SJSA1 (cell line): ENCODE data around the gene EPAS1. TPM values are rescaled to one million over a fixed set of nuclear protein-coding genes. Genes with fewer than 3 reads are reported as not detected.

Experiments used
- DNase-seq, 2 experiments: peaks; one replicate each; pipeline ENCODE4 v3.0.0-alpha.2; 2015 to 2020; ENCODE audit warnings: low spot score in 2 of 2, low read depth in 1 of 2
- H3K27ac ChIP-seq: fragments of 250-450 bp; sonication (Bioruptor Pico); 2 replicates; pipeline ENCODE4 v1.5.1; 2020; ENCODE audit warnings: mild to moderate bottlenecking, moderate library complexity
- H3K27me3 ChIP-seq: fragments of 250-450 bp; sonication (Bioruptor Pico); replicated peaks from 2 replicates; pipeline ENCODE4 v1.5.1; 2020; ENCODE audit warnings: mild to moderate bottlenecking, moderate library complexity
- H3K36me3 ChIP-seq: fragments of 250-450 bp; sonication (Bioruptor Pico); 2 replicates; pipeline ENCODE4 v1.5.1; 2020; ENCODE audit warnings: mild to moderate bottlenecking
- H3K4me1 ChIP-seq: fragments of 250-450 bp; sonication (Bioruptor Pico); replicated peaks from 2 replicates; pipeline ENCODE4 v1.6.1; 2021; ENCODE audit warnings: mild to moderate bottlenecking
- H3K4me3 ChIP-seq: fragments of 250-450 bp; sonication (Bioruptor Pico); 2 replicates; pipeline ENCODE4 v1.5.1; 2020; ENCODE audit warnings: mild to moderate bottlenecking
- H3K9me3 ChIP-seq: fragments of 250-450 bp; sonication (Bioruptor Pico); replicated peaks from 2 replicates; pipeline ENCODE4 v1.5.1; 2020; ENCODE audit warnings: mild to moderate bottlenecking
- total RNA-seq: library from RNA; depleted of rRNA; stranded (reverse); fragments of >200 nt; shearing (Covaris generic); gene quantifications from 2 replicates; pipeline ENCODE4 v1.2.3, GENCODE V29; 2014

EPAS1 gene
- total RNA-seq, 1 experiment from 2014 or later = 12.9 TPM

GRCh38 chr2:46281939-46282338, 15.3 kb upstream of the EPAS1 start:
- H3K27ac ChIP-seq = no peak overlapping the region
- no peaks in the 10 kb centered on the region for H3K27me3 ChIP-seq
- no peaks in the 10 kb centered on the region for H3K36me3 ChIP-seq
- H3K4me3 ChIP-seq = no peak overlapping the region
- no peaks in the 10 kb centered on the region for H3K9me3 ChIP-seq
- no peak for DNase-seq
- H3K4me1 ChIP-seq = peaks cover 3% of the 10 kb centered on the region; the same call in 1 of the 2 replicates

- H3K9me3 ChIP-seq = no peaks in the 10 kb centered on the region
- DNase-seq = no peak
Measured at GRCh38 chr2:46283693-46284092, 13.5 kb upstream of the EPAS1 start.

GRCh38 chr2:46284260-46284659, 12.9 kb upstream of the EPAS1 start:
- H3K36me3 ChIP-seq = no peaks in the 10 kb centered on the region
- no peaks in the 10 kb centered on the region for H3K27me3 ChIP-seq
- DNase-seq = no peak
- no peaks in the 10 kb centered on the region for H3K9me3 ChIP-seq
- no peaks in the 10 kb centered on the region for H3K4me1 ChIP-seq
- no peak overlapping the region for H3K27ac ChIP-seq
- no peak overlapping the region for H3K4me3 ChIP-seq

More at GRCh38 chr2:46283693-46284092, 13.5 kb upstream of the EPAS1 start:
- Histone ChIP-seq H3K36me3 (no peaks in the 10 kb centered on the region), H3K27me3 (no peaks in the 10 kb centered on the region), H3K4me1 (no peaks in the 10 kb centered on the region), H3K4me3 (no peak overlapping the region), H3K27ac (no peak overlapping the region)

GRCh38 chr2:46284796-46285195, 12.4 kb upstream of the EPAS1 start:
- H3K27ac ChIP-seq = no peak overlapping the region
- no peaks in the 10 kb centered on the region for H3K27me3 ChIP-seq
- no peak for DNase-seq
- no peaks in the 10 kb centered on the region for H3K9me3 ChIP-seq
- H3K4me3 ChIP-seq = no peak overlapping the region
- H3K36me3 ChIP-seq = no peaks in the 10 kb centered on the region
- no peaks in the 10 kb centered on the region for H3K4me1 ChIP-seq

GRCh38 chr2:46286715-46287114, 10.5 kb upstream of the EPAS1 start:
- H3K4me3 ChIP-seq = no peak overlapping the region
- no peak overlapping the region for H3K27ac ChIP-seq
- no peaks in the 10 kb centered on the region for H3K4me1 ChIP-seq
- DNase-seq = no peak
- no peaks in the 10 kb centered on the region for H3K36me3 ChIP-seq
- no peaks in the 10 kb centered on the region for H3K9me3 ChIP-seq
- H3K27me3 ChIP-seq = no peaks in the 10 kb centered on the region

GRCh38 chr2:46290078-46290477, 7.1 kb upstream of the EPAS1 start:
- Histone ChIP-seq H3K4me3 (no peak overlapping the region), H3K9me3 (no peaks in the 10 kb centered on the region), H3K27ac (no peak overlapping the region), H3K4me1 (no peaks in the 10 kb centered on the region), H3K27me3 (no peaks in the 10 kb centered on the region), H3K36me3 (no peaks in the 10 kb centered on the region)
- DNase-seq = no peak

- Histone ChIP-seq H3K9me3 (0 out of 2 replicates have a peak, but pooled peaks cover 3% of the 10 kb centered on the region), H3K27ac (no peak overlapping the region), H3K27me3 (no peaks in the 10 kb centered on the region), H3K4me3 (no peak overlapping the region), H3K4me1 (peaks cover 14% of the 10 kb centered on the region), H3K36me3 (peaks cover 2% of the 10 kb centered on the region; the same call in 1 of the 2 replicates)
- no peak for DNase-seq
Measured at GRCh38 chr2:46293466-46293865, 3.7 kb upstream of the EPAS1 start.

- peaks cover 2% of the 10 kb centered on the region; the same call in 1 of the 2 replicates for H3K36me3 ChIP-seq
- no peak overlapping the region for H3K27ac ChIP-seq
- H3K4me3 ChIP-seq = no peak overlapping the region
- H3K9me3 ChIP-seq = 0 out of 2 replicates have a peak, but pooled peaks cover 6% of the 10 kb centered on the region
- H3K4me1 ChIP-seq = peaks cover 22% of the 10 kb centered on the region
- H3K27me3 ChIP-seq = no peaks in the 10 kb centered on the region
- DNase-seq = peak in 1 of 2 experiments; percentile 17
Measured at GRCh38 chr2:46294176-46294836, 2.9 kb upstream of the EPAS1 start.

- peak overlapping the region; percentile 72 for H3K4me3 ChIP-seq
- no peak for DNase-seq
- 0 out of 2 replicates have a peak, but pooled peaks cover 6% of the 10 kb centered on the region for H3K9me3 ChIP-seq
- H3K4me1 ChIP-seq = peaks cover 25% of the 10 kb centered on the region
- H3K27me3 ChIP-seq = no peaks in the 10 kb centered on the region
- no peak overlapping the region for H3K27ac ChIP-seq
- H3K36me3 ChIP-seq = peaks cover 2% of the 10 kb centered on the region; the same call in 1 of the 2 replicates
Measured at GRCh38 chr2:46296216-46296839, 879 bp upstream of the EPAS1 start.

GRCh38 chr2:46297546-46298271, 502 bp downstream of the EPAS1 start:
- Histone ChIP-seq H3K4me1 (peaks cover 25% of the 10 kb centered on the region), H3K27ac (no peak overlapping the region), H3K4me3 (peak overlapping the region; percentile 72), H3K9me3 (0 out of 2 replicates have a peak, but pooled peaks cover 6% of the 10 kb centered on the region), H3K36me3 (peaks cover 2% of the 10 kb centered on the region; the same call in 1 of the 2 replicates), H3K27me3 (no peaks in the 10 kb centered on the region)
- DNase-seq = peak in 1 of 2 experiments; percentile 55

GRCh38 chr2:46298272-46298521, 990 bp downstream of the EPAS1 start:
- peak overlapping the region; percentile 72 for H3K4me3 ChIP-seq
- 0 out of 2 replicates have a peak, but pooled peaks cover 6% of the 10 kb centered on the region for H3K9me3 ChIP-seq
- no peak for DNase-seq
- H3K4me1 ChIP-seq = peaks cover 25% of the 10 kb centered on the region
- peaks cover 2% of the 10 kb centered on the region; the same call in 1 of the 2 replicates for H3K36me3 ChIP-seq
- H3K27me3 ChIP-seq = no peaks in the 10 kb centered on the region
- no peak overlapping the region for H3K27ac ChIP-seq

GRCh38 chr2:46298522-46299353, 1.5 kb downstream of the EPAS1 start:
- no peaks in the 10 kb centered on the region for H3K27me3 ChIP-seq
- 0 out of 2 replicates have a peak, but pooled peaks cover 6% of the 10 kb centered on the region for H3K9me3 ChIP-seq
- peaks cover 25% of the 10 kb centered on the region for H3K4me1 ChIP-seq
- no peak overlapping the region for H3K27ac ChIP-seq
- peaks cover 2% of the 10 kb centered on the region; the same call in 1 of the 2 replicates for H3K36me3 ChIP-seq
- H3K4me3 ChIP-seq = peak overlapping the region; percentile 72
- DNase-seq = peak; percentile 58 to 60
